ENCODE results near the gene ABL1.

ABL1 gene

DNA sequence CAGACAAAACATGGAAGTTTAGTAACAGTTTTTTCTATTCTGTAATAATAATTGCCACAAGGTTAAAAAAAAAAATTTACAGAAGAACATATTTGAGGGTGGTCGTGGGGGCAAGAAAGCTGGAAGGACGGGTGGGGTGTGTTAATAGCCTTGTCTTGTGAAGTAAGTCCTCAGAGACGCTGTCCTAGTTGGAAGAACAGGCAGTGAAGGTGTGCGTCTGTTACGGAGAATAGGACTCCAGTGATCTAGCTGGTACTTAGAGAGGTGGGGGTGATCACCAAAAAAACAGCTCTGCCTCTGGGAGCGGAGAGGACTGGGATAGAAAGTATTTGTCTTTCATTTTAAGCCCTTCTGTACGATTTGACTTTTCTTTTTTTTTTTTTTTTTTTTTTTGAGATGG is 17.7 kb downstream of the ABL1 start:
- no peak for DNase-seq

DNA sequence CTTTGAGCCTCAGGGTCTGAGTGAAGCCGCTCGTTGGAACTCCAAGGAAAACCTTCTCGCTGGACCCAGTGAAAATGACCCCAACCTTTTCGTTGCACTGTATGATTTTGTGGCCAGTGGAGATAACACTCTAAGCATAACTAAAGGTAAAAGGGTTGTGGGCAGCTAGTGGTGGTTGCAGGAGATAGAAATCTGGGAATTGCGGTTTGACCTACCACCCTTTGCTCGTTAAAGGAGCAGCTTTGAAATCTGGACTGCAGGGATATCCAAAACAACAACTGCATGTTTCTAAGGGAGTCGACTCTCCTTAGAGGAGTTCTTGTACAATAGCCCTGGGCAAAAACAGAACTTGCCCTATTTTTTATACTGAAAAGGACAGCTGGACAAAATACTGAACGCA is 19.0 kb downstream of the ABL1 start:
- no peak for DNase-seq

DNA sequence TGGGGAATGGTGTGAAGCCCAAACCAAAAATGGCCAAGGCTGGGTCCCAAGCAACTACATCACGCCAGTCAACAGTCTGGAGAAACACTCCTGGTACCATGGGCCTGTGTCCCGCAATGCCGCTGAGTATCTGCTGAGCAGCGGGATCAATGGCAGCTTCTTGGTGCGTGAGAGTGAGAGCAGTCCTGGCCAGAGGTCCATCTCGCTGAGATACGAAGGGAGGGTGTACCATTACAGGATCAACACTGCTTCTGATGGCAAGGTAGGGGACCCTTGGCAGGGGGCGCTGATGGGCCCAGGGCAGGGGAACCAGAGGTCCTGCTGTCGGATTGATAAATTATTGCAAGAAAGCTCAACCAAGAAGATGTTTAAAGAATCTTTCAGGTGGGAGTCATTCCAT is 19.8 kb downstream of the ABL1 start:
- DNase-seq, result no peak

DNA sequence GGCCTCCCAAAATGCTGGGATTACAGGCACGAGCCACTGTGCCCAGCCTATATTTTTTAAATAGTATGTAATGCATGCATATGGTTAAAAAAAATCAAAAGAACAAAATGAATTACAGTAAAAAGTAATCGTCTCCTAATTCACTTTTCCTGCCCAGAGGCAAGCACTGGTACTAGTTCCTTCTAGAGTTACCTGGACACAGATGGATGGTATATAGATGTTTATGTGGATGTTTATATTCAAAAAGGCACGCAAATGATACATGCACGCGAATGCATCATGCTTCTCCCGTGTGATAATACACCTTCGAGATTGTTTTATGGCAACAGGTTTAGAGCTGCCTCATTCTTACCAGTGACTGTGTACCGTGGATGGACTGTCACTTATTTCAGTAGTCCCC is 21.4 kb downstream of the ABL1 start:
- no peak for DNase-seq

DNA sequence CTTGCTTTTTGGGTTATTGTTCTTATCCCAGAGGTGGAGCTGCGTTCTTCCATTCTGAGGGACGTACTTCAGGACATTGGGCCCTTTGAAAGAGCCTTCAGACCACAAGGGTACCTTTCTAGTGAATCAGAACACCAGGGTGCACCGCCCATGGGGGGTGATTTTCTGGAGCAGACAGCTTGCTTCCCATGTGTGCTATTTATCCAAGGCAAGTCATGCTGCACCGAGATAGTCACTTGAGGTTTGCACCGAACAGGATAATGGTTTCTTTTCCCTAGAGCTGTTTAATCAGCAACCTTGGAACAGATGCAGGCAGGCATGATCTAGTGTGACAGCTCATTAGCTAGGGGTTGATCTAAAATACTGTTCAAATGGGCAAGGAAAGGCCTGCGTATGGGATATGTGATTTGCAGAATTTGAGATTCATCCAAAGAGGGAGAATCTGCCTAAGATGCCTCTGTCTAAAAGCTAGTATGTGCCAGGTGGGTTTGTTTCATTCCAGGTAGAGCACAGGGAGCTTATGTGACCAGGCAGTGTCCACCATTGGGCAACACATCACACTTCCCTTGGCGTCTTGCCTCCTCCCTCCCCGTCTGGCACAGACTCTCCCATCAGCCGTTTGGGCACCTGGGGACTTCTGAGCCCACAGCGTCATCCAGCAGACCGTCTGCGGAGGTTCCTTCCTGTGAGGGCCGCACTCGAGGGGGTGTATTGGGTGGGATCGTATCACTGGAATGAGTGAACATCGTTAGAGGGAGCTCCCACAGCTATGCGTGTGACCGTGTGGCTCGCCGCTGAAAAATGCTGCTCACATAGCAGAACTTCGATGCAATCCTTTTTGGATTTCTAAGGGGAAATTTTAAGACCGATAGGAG is 23.0 kb downstream of the ABL1 start:
- DNase-seq, result no peak

DNA sequence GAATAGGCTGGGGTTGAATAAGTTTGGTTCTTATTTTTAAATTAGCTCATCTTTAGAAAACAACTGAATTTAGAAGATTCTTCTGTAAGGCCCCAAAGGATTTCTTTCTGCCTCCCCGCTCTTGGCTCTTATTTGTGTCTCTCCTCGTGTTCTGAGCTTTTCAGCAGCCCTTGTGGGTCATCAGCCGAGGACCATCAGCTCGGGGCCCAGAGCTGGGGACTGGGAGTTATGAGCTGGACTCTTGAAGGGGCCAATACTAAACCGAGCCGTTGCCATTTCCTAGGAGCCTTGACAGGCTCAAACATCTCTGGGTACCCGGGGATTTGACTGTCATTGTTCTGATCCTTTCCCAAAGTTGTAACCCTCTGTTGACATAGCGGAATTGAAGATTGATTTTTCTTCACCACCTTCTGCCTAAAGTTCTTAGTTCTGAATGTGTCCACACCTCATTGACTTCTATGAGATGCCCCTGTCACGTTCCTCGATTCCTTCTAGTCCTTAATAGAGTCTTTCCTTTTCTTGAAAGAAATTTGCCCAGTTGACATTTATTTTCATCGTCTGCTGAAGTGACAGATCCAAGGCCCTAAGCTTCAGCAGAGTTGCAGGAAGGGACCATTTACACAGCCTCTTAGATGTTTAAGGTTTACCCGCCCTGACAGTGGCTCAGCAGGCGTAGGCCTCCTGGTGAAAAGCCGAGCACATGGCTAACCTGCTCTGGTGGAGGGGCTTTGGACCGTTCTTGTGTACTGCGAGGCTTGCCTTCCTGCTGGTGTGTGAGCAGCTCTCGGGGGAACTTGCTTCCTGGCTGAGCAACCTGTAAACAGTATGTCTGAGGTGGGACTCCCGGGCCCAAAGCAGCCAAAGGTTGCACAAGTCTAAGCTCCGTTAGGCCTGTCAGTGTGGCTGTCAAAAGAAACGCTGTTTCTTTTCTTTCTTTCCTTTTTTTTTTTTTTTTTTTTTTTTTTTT is 24.0 kb downstream of the ABL1 start:
- no peak for DNase-seq

DNA sequence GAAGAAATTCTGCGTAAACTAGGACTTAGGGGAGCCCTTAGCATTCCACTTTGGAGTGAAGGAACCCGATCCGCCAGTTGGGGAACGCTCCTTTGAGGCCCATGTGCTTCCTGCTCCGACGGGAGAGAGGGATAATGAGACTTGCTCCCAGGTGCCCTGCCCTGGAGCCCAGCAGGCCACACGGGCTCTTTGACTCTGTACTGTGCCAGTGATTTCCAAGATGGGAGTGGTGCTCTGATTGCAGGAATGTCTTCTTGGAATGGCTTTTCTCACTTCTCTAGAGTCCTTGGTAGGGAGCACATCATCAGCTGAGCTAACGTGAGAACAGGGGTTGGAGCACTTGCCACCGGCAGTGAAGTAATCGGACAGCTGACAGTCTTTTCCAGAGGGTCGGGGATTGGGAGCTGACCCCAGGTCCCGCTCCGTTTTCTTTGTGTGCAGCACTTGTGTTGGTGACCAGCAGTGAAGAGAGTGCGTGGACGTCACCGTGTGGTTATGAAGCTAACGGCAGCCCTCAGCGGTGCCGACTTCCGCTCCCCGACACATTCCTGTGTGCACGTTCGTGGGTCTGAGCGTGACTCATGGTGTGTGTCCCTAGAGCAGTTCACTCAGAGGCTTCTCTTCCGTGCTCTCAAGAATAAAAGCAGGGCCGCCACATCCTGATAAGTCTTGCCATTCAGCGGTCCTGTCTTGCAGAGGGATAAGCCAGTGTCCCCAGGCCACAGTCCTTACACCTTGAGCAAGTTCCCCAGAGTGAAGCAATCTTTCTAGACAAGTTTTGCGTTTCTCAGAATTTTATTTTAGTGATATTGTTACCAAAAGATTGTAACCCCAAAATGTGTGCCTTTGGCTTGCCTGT is 25.6 kb downstream of the ABL1 start:
- DNase-seq, result no peak

DNA sequence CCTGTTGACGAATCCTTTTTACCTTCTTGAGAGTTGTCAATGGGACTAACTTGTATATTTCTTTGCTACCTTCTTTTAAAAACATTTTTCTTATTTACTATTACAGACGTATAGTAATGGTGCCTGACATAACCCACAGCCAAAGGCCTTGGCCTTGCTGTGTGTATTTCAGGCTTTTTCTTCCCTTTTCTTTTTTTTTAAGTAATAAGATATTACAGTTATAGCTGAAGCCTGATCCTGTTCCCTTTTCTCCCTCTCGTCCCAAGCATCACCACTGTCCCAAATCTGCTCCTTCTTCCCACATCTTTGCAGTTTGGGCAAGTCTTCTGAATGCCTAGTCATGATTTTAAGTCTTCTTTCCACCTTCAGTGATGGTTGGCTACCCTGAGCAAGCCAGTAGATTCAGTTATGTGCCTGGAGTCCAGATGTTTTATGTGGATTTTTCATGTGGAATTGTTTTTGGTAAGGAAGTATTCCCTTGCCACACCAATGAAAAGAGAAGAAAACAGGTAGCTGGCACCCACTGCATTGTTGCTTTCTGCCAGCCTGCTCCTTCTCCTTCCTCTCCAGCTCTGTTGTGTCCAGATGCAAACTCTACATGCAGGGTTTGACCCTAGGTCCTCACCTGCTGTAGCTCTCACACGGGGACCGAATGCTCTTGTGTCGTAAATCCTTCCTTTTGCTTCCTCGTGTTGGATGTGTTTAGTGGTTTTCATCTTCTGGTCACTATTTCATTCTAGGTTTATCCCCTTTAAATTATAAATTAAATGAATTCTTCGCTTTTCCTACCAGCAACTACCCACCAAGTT is 26.5 kb downstream of the ABL1 start:
- DNase-seq, result no peak

DNA sequence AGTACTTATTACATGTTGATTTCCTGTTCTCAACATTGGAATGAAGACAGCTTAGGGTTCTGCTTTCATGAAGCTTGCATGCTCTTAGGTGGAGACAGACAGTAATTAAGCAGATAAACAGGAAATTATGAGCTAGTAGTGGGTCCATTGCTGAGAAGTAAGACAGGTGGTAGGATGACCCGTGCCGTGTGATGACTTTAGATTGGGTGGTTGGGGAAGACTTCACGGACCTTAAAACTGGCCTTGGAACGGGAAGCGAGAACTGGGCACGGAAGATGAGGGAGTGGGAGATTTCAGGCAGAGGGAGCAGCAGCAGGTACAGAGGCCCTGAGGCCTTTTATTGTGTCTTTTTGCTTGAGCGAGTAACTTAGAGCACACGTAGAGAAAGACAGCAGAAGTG is 27.2 kb downstream of the ABL1 start:
- DNase-seq, result no peak

DNA sequence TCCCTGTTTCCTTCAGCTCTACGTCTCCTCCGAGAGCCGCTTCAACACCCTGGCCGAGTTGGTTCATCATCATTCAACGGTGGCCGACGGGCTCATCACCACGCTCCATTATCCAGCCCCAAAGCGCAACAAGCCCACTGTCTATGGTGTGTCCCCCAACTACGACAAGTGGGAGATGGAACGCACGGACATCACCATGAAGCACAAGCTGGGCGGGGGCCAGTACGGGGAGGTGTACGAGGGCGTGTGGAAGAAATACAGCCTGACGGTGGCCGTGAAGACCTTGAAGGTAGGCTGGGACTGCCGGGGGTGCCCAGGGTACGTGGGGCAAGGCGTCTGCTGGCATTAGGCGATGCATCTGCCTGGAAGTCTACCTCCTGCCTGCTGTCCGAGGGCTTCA is 27.7 kb downstream of the ABL1 start:
- no peak for DNase-seq

DNA sequence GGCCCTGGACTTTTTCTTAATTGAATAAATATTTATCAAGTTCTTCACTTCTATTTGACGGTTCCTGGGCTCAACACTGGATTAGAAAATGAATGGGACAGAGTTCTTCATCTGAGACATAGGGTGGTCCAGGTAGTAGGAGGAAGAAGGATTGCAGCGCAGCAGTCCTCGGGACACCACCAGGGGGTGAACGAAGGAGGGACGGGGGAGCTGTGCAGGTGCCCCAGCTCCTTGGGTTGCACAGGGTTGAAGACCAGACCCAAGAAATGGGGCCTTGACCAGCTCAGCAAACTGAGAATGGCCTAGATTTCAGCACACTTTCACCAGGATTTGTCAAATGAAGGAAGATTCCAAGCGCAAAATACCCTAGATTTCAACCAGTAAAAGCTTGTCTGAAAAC is 29.5 kb downstream of the ABL1 start:
- no peak for DNase-seq

DNA sequence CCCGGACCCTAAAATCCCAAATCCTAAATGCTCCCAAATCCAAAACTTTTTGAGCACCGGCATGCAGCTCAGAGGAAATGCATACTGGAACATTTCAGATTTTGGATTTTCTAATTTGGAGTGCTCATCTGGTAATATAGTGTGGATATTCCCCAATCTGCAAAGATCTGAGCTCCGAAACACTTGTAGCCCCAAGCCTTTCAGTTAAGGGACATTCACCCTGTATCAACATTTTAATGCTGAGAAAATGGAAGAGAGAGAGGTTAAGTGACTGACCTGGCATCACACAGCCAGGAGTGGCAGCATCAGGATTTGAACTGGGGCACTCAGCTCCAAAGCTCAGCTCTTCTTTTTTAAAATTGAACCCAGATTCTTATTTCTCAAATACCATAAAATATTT is 30.9 kb downstream of the ABL1 start:
- no peak for DNase-seq

DNA sequence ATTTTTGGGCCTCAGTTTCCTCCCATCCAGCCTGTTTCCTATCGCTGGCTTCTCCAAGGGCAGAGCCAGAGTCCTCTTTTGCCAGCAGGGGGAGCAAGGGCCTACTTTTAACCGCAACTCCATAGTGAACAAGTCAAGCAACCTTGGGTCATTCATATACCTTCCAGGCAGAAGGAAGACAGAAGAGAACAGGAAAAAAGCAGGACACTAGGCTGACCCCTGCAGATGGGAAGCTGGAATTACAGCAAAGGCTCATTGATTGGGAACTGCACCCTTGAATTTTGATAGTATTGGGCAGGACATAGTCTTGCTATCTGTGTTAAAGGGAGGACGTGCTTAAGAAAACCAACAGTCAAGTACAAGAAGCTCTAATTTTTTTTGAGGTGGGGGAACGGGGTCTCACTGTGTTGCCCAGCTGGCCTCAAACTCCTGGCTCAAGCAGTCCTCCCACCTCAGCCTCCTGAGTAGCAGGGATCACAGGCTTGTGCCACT is 31.5 kb downstream of the ABL1 start:
- DNase-seq, result peak; percentile 58

DNA sequence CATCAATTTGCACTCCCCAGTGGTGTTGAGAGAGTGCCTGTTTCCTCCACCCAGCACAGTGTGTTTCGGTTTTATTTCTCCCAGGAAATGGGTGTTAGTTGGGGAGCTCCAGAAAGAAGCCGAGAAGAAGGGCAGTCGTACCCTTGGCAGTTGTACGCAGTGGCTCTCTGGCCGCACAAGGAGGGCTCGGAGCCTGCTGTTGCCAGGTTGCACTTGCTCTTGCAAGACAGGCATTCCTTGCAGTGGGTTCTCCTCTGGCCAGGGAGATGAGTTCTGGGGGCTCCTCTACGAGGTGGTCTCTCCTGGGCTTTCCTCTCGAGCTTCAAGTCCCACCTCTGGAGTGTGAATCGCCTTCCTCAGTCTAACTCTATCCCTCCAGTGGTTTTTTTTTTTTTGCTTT is 32.5 kb downstream of the ABL1 start:
- no peak for DNase-seq

DNA sequence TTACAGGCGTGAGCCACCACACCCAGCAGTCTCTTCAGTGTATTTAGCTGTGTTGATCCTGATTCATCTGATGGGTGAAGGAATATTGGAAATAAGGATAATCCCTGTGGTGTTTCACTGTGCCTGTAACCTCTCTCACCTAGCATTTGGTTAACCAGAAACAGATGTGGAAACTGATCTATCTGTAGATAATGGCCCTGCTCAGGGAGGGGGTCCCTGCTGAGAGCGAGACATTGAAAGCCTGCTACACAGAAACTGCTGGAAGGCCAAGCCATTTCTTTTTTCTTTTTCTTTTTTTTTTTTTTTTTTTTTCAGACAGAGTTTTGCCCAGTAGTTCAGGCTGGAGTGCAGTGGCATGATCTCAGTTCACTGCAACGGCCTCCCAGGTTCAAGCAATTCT is 33.2 kb downstream of the ABL1 start:
- no peak for DNase-seq

DNA sequence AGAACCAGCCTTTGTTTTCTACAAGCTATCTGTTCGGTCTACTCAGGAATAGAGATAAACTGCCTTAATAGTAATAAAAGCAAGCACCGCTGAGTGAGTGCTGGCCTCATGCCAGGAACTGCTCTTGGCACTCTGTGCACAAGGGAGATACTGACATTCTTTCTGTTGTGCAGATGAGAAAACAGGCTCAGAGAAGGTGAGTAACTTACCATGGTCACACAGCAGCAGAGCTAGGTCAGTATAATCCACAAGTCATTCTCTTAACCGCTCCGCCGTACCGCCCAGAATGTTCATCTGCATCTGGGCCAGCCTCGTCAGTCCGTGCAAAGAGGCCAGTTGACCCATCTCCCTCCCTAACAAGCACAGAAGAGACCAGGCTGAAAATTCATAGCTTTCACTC is 34.2 kb downstream of the ABL1 start:
- DNase-seq, result no peak

DNA sequence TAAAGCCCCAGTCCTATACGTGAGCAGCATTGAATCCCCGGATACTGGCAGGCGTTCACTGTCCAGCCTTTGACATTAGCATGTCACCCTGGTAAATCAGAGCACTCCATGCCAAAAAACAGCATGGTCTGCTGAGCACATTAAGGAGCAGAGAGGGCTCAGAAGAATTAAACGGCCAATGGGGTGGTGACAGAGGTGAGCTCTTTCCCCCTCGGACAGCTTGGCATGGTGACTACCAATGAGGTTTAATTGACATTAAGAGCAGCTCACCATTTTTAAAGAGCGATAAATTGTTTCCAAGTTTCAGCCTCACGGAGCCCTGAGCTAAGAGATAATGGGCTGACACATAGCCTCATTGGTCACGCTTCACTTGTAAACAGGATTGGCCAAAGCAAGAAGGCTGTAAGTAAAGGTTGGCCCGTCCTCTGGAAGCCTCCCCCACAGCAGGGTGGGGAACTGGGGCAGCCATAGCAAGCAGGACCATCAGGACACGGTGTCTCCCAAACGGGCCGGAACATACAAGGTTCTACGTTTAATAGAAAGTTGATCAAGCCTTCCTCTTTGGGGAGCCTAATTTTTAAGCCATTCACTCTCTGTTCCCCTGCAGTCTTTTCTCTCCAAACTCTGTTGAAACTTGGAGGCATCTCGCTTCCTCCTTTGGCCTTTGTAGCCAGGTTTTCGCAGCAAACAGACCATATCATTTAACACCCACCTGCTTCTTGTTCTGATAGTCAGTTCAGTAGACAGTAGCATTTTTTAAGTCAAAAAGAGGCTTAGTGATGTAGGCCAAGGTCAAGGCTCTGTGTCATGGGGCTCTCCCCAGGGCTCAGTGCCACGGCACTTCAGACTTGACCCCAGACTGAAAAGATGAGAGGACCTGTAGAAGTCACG is 35.7 kb downstream of the ABL1 start:
- no peak for DNase-seq

DNA sequence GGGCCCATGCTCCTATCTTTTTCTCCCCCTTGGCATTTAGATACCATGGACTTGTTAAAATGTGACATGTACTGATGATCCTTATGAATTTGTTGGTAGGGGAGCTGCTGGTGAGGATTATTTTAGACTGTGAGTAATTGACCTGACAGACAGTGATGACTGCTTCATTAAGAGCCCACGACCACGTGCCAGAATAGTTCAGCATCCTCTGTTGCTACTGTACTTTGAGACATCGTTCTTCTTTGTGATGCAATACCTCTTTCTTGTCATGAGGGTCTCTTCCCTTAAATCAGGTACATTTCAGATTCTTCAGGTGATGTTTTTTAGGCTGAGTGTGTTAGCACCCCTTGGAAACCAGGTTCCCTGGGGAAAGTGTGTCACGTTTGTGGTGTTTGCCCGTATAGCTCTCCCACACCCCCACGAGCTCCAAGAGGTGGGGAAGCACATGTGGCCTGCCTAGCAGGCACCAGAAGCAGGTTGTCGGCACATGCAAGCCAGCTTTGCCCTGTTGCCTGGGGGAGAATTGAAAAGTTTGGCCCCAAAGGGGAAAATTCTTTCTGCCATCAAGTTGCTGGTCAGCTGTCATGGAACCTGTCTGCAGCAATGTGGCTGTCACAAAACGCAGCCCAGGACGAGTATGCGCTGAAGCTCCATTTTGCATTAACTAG is 36.5 kb downstream of the ABL1 start:
- DNase-seq, result no peak

DNA sequence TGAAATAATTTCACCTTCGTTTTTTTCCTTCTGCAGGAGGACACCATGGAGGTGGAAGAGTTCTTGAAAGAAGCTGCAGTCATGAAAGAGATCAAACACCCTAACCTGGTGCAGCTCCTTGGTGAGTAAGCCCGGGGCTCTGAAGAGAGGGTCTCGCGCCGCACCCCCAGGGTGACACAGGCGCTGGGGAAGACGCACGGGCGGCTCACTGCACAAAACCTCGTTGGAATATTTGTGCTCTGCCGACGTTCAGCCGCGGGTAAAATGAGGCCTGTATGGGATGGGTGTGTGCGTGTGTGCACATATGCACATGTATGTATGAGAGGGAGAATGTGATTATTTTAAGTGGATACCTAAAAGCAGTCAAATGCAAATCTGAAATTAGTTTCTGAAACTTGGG is 37.0 kb downstream of the ABL1 start:
- no peak for DNase-seq

DNA sequence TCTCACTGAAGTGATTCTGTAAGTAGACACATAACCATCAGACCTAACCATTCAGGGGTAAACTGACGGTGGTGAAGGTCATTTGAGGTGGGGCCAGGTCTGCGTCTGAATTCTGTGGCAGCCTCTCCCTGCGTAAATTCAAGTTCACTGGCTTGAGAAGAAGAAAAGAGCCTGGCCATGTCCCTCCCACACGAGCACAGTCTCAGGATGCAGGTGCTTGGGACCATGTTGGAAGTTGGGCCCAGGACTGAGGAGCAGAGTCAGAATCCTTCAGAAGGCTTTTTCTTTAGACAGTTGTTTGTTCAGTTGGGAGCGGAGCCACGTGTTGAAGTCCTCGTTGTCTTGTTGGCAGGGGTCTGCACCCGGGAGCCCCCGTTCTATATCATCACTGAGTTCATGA is 37.5 kb downstream of the ABL1 start:
- no peak for DNase-seq

Data from activated CD4-positive, alpha-beta T cell treated with anti-CD3 and anti-CD28 coated beads, Interleukin-2, amount 50 U/mL, for 16 hours (primary cell).